Loucy (cell line): ENCODE measurements around the gene AIRE.
"Not testable (repeated sequence)": the region's sequence is repeated elsewhere in the genome, so short reads cannot be mapped to it uniquely, and the experiment has no call there.

ENCODE experiments used
- EZH2phosphoT487 ChIP-seq: fragments of 200-600 bp; IDR thresholded peaks from 2 replicates; pipeline ENCODE4 v1.6.1; 2018; ENCODE audit warnings: antibody characterized with exemption, mild to moderate bottlenecking, moderate library complexity, borderline replicate concordance
- TF ChIP-seq, protein P1 (sequence below): fragments of 200-600 bp; sonication (generic); conservative IDR thresholded peaks from 2 replicates; pipeline ENCODE4 v1.5.1; 2014; ENCODE audit warnings: mild to moderate bottlenecking, antibody characterized with exemption, low read length

DNA sequence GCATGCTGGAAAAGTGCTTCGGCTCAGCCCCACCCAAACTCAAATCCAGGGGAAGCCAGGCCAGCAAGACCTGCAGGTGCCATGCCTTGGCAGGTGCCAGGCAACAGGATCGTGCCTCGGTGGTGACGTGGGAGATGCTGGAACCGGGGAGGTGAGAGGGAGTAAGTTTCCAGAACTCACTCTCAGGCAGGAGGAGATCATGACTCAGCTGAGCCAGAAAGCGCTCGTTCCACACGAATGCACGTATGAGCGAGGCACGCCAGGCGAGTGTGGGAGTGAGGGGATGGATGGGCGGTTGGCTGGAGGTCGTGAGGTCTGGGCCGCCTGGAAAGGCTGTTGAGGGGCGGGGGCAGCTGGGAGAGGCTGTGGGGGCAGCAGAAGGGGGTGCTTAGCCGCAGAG lies 37.8 kb upstream of the AIRE start:
- TF ChIP-seq, protein P1, sequence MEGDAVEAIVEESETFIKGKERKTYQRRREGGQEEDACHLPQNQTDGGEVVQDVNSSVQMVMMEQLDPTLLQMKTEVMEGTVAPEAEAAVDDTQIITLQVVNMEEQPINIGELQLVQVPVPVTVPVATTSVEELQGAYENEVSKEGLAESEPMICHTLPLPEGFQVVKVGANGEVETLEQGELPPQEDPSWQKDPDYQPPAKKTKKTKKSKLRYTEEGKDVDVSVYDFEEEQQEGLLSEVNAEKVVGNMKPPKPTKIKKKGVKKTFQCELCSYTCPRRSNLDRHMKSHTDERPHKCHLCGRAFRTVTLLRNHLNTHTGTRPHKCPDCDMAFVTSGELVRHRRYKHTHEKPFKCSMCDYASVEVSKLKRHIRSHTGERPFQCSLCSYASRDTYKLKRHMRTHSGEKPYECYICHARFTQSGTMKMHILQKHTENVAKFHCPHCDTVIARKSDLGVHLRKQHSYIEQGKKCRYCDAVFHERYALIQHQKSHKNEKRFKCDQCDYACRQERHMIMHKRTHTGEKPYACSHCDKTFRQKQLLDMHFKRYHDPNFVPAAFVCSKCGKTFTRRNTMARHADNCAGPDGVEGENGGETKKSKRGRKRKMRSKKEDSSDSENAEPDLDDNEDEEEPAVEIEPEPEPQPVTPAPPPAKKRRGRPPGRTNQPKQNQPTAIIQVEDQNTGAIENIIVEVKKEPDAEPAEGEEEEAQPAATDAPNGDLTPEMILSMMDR, result not testable (repeated sequence)
- not testable (repeated sequence) for TF ChIP-seq EZH2phosphoT487
